ENCODE results near the gene CYS1.
"Not testable (repeated sequence)": the region's sequence is repeated elsewhere in the genome, so short reads cannot be mapped to it uniquely, and the experiment has no call there.

The CYS1 gene

DNA sequence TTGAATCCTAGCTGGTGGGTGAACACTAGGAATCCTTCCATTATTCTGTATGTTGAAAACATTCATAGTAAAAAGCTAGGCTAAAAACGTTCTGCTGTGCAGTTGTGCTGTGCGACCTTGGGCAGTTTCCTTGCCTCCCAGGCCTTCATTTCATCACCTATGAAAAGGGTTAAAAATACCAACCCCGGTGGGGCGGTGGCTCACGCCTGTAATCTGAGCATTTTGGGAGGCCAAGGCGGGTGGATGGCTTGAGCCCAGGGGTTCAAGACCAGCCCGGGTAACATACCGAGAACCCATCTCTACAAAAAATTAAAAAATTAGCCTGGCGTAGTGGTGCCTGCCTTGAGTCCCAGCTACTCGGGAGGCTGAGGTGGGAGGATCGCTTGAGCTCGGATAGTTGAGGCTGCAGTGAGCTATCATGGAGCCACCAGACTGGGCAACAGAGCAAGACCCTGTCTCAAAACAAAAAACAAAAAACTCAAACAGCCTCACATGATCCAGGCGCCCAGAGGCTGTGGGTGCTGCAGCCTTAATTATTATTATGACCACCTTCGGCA is 39.5 kb upstream of the CYS1 start:
- DNase-seq (ENCODE audit: low read depth), result no peak
- TF ChIP-seq, protein P1, sequence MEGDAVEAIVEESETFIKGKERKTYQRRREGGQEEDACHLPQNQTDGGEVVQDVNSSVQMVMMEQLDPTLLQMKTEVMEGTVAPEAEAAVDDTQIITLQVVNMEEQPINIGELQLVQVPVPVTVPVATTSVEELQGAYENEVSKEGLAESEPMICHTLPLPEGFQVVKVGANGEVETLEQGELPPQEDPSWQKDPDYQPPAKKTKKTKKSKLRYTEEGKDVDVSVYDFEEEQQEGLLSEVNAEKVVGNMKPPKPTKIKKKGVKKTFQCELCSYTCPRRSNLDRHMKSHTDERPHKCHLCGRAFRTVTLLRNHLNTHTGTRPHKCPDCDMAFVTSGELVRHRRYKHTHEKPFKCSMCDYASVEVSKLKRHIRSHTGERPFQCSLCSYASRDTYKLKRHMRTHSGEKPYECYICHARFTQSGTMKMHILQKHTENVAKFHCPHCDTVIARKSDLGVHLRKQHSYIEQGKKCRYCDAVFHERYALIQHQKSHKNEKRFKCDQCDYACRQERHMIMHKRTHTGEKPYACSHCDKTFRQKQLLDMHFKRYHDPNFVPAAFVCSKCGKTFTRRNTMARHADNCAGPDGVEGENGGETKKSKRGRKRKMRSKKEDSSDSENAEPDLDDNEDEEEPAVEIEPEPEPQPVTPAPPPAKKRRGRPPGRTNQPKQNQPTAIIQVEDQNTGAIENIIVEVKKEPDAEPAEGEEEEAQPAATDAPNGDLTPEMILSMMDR (IDR thresholded peaks at IDR 0.05; ENCODE audit: low read depth, low read length), result no peak
- TF ChIP-seq, protein P2, sequence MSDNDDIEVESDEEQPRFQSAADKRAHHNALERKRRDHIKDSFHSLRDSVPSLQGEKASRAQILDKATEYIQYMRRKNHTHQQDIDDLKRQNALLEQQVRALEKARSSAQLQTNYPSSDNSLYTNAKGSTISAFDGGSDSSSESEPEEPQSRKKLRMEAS (IDR thresholded peaks at IDR 0.05; ENCODE audit: low read depth, low read length), result no peak
- H3K4me3 ChIP-seq (ENCODE audit: low read depth, low read length), result peak overlapping the region; percentile 46

DNA sequence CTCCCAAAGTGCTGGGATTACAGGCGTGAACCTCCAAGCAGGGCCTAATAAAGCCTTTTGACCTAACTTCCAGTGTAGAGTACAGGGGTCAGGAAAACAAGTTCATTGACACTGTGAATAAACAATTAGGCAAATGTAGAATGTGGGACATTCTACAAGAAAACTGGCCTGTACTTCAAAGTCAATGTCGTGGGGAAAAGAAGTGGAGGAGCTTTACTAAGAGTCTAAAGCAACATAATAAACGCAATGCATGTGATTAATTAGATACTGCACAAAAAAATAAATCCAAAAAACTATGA is 38.8 kb upstream of the CYS1 start:
- TF ChIP-seq, protein P2 (IDR thresholded peaks at IDR 0.05; ENCODE audit: low read depth, low read length), result no peak
- TF ChIP-seq POLR2A (IDR thresholded peaks at IDR 0.05; ENCODE audit: extremely low read depth, insufficient read length), result no peak
- no peak for TF ChIP-seq MYC (IDR thresholded peaks at IDR 0.05; ENCODE audit: low read depth, low read length)
- TF ChIP-seq, protein P1 (IDR thresholded peaks at IDR 0.05; ENCODE audit: low read depth, low read length), result no peak
- DNase-seq (ENCODE audit: low read depth), result no peak
- no peak overlapping the region for H3K4me3 ChIP-seq (ENCODE audit: low read depth, low read length)

DNA sequence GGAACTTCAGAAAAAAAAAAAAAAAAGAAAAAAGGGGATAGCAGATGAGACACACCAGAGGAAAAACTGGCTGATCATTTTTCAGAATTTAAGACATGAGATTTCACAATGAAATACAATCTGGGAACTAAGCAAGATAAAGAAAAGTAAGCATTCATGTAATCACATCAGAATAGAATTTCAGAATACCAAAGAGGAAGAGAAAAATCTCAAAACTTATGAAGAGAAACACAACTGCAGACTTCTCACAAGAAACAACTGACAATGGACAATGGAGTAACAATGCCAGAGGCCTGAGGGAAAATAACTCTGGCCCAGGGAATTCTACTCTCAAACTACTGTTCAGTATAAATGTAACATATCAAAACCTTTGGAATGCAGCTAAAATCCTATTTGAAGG is 29.1 kb upstream of the CYS1 start:
- TF ChIP-seq, protein P1 (IDR thresholded peaks at IDR 0.05; ENCODE audit: low read depth, low read length), result no peak
- TF ChIP-seq MYC (IDR thresholded peaks at IDR 0.05; ENCODE audit: low read depth, low read length) (no peak), POLR2A (IDR thresholded peaks at IDR 0.05; ENCODE audit: extremely low read depth, insufficient read length) (no peak)
- TF ChIP-seq, protein P2 (IDR thresholded peaks at IDR 0.05; ENCODE audit: low read depth, low read length), result no peak
- DNase-seq (ENCODE audit: low read depth), result no peak
- no peak overlapping the region for H3K4me3 ChIP-seq (ENCODE audit: low read depth, low read length)

DNA sequence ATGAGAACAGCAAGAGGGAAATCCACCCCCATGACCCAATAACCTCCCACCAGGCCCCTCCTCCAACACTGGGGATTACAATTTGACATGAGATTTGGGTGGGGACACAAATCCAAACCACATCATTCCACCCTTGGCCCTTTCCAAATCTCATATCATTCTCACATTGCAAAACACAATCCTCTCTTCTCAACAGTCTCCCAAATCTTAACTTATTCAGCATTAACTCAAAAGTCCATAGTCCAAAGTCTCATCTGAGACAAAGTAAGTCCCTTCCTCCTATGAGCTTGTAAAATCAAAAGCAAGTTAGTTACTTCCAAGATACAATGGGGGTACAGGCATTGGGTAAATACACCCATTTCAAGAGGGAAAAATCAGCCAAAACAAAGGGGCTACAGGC is 24.7 kb upstream of the CYS1 start:
- not testable (repeated sequence) for H3K4me3 ChIP-seq (ENCODE audit: low read depth, low read length); DNase-seq (ENCODE audit: low read depth)

DNA sequence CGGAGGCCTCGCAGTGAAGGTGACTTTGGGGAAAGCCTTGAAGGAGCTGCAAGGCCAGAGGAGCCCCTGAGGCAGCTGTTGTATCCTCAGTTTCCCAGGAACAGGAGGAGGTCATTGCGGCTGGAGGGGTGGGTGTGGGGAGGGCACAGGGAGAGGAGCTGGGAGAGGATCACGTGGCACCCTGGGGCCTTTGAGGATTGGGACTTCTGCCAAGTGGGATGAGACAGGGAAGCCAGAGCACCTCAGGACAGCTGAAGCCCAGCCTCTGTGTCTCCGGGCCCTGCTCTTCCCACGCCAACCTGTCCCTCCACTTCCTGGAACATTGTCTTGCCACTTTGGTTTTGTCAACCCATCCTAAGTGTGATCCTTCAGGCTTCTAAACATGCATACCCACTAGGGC is 23.0 kb upstream of the CYS1 start:
- DNase-seq (ENCODE audit: low read depth), result no peak
- no peak overlapping the region for H3K4me3 ChIP-seq (ENCODE audit: low read depth, low read length)
- TF ChIP-seq POLR2A (IDR thresholded peaks at IDR 0.05; ENCODE audit: extremely low read depth, insufficient read length), result no peak
- TF ChIP-seq, protein P1 (IDR thresholded peaks at IDR 0.05; ENCODE audit: low read depth, low read length), result no peak
- no peak for TF ChIP-seq MYC (IDR thresholded peaks at IDR 0.05; ENCODE audit: low read depth, low read length)
- TF ChIP-seq, protein P2 (IDR thresholded peaks at IDR 0.05; ENCODE audit: low read depth, low read length), result no peak

DNA sequence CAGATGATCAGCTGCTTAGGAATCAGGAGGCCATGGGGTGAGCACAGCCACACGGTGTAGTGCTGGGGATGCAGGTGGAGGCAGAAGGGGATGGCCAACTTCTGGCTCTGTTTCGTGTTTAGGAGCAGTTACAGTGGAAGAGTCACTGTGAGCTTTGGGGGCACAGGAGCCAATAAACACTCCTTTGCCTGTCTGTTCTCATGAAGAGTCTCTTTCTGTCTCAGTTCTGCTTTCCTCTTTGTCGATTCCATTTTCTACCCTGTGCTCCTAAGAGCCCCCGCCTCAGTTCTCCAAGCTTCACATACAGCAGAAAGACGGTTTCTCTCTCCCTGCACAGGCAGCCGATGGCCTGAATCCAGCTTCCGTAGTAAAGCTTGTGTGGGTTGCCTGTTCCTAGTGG is 21.3 kb upstream of the CYS1 start:
- TF ChIP-seq MYC (IDR thresholded peaks at IDR 0.05; ENCODE audit: low read depth, low read length) (no peak), POLR2A (IDR thresholded peaks at IDR 0.05; ENCODE audit: extremely low read depth, insufficient read length) (no peak)
- TF ChIP-seq, protein P1 (IDR thresholded peaks at IDR 0.05; ENCODE audit: low read depth, low read length), result no peak
- TF ChIP-seq, protein P2 (IDR thresholded peaks at IDR 0.05; ENCODE audit: low read depth, low read length), result no peak
- DNase-seq (ENCODE audit: low read depth), result no peak
- H3K4me3 ChIP-seq (ENCODE audit: low read depth, low read length), result no peak overlapping the region

All from NB4 (cell line).